Umbilical cord (tissue), 2 donors: ENCODE results near the gene CASP14. TPM values are rescaled to one million over a fixed set of nuclear protein-coding genes. Genes with fewer than 3 reads are reported as not detected.
"Not testable (repeated sequence)": the region's sequence is repeated elsewhere in the genome, so short reads cannot be mapped to it uniquely, and the experiment has no call there.

Experiments
- DNase-seq: peaks from one replicate; pipeline ENCODE4 v3.0.0-alpha.2; 2015; ENCODE audit warnings: low spot score
- total RNA-seq: library from RNA; depleted of rRNA; stranded (reverse); fragments of >200 nt; gene quantifications from one replicate; pipeline ENCODE4 v1.2.3, GENCODE V29; 2014; ENCODE audit warnings: low replicate concordance; ENCODE audit not compliant: insufficient read depth

The CASP14 gene
- 0.48 TPM for total RNA-seq

- no peak for DNase-seq
These were observed at the start of gene CASP14 for GRCh38 chr19:15048885-15049541. Gene CASP14 (plus strand): TSS chr19:15049480. CDS start chr19:15052252, 2,772 bp downstream.

- DNase-seq, result no peak
These were observed 41.0 kb upstream of the CASP14 start for GRCh38 chr19:15008308-15008707.

GRCh38 chr19:15010501-15011300 is 38.6 kb upstream of the CASP14 start:
- DNase-seq, result peak; percentile 12

GRCh38 chr19:15014579-15014978 is 34.7 kb upstream of the CASP14 start:
- no peak for DNase-seq

GRCh38 chr19:15015946-15016542 is 33.2 kb upstream of the CASP14 start:
- DNase-seq, result peak; percentile 15

GRCh38 chr19:15018836-15019235 is 30.4 kb upstream of the CASP14 start:
- DNase-seq, result not testable (repeated sequence)

- DNase-seq, result no peak
These were observed 27.8 kb upstream of the CASP14 start for GRCh38 chr19:15021286-15022007.

- DNase-seq, result no peak
These were observed 26.5 kb upstream of the CASP14 start for GRCh38 chr19:15022752-15023151.

- no peak for DNase-seq
These were observed 24.1 kb upstream of the CASP14 start for GRCh38 chr19:15025217-15025616.

- DNase-seq, result no peak
These were observed 20.8 kb upstream of the CASP14 start for GRCh38 chr19:15028490-15028889.

GRCh38 chr19:15031675-15032074 is 17.6 kb upstream of the CASP14 start:
- DNase-seq, result no peak

- no peak for DNase-seq
These were observed 13.4 kb upstream of the CASP14 start for GRCh38 chr19:15035795-15036311.

- no peak for DNase-seq
These were observed 11.7 kb upstream of the CASP14 start for GRCh38 chr19:15037586-15037985.

- no peak for DNase-seq
These were observed 11.0 kb upstream of the CASP14 start for GRCh38 chr19:15038294-15038693.

GRCh38 chr19:15042003-15042402 is 7.3 kb upstream of the CASP14 start:
- no peak for DNase-seq

- DNase-seq, result no peak
These were observed 6.5 kb upstream of the CASP14 start for GRCh38 chr19:15042826-15043225.

GRCh38 chr19:15045506-15045905 is 3.8 kb upstream of the CASP14 start:
- DNase-seq, result no peak

GRCh38 chr19:15047680-15048079 is 1.6 kb upstream of the CASP14 start:
- no peak for DNase-seq

- DNase-seq, result no peak
These were observed 1.2 kb upstream of the CASP14 start for GRCh38 chr19:15048128-15048527.

GRCh38 chr19:15050639-15051038 is 1.4 kb downstream of the CASP14 start:
- no peak for DNase-seq

GRCh38 chr19:15062036-15062435 is 12.8 kb downstream of the CASP14 start:
- no peak for DNase-seq

GRCh38 chr19:15070386-15070785 is 21.1 kb downstream of the CASP14 start:
- not testable (repeated sequence) for DNase-seq
